IPS-15b (cell line): Measurements from ENCODE around the gene TRIM69.

Source experiments
- H3K27me3 ChIP-seq: one replicate; pipeline ENCODE4 v1.6.1; 2013; ENCODE audit warnings: low read length; ENCODE audit not compliant: control insufficient read depth, insufficient read depth
- H3K36me3 ChIP-seq: one replicate; pipeline ENCODE4 v1.6.1; 2013; ENCODE audit warnings: low read length; ENCODE audit not compliant: control insufficient read depth, insufficient read depth
- H3K4me1 ChIP-seq: one replicate; pipeline ENCODE4 v1.6.1; 2013; ENCODE audit warnings: mild to moderate bottlenecking, low read length; ENCODE audit not compliant: control insufficient read depth, insufficient read depth
- H3K4me3 ChIP-seq: one replicate; pipeline ENCODE4 v1.5.1; 2013; ENCODE audit warnings: low read depth, low read length
- H3K9ac ChIP-seq: one replicate; pipeline ENCODE4 v1.6.1; 2013; ENCODE audit warnings: low read depth, mild to moderate bottlenecking, low read length
- H3K9me3 ChIP-seq: one replicate; pipeline ENCODE4 v1.6.1; 2013; ENCODE audit warnings: mild to moderate bottlenecking, low read length; ENCODE audit not compliant: control insufficient read depth, insufficient read depth

Gene TRIM69

GRCh38 chr15:44710236-44711095 lies 25.9 kb upstream of the TRIM69 start:
- Histone ChIP-seq H3K27me3 (peaks cover 4% of the 10 kb centered on the region), H3K36me3 (no peaks in the 10 kb centered on the region), H3K4me3 (peak overlapping the region; percentile 91)

GRCh38 chr15:44711096-44711742 lies 25.1 kb upstream of the TRIM69 start, which contains the start of the genes B2M and PATL2:
Gene B2M, plus strand, starts transcription at chr15:44711517. Its CDS starts 30 bp downstream, at chr15:44711547.
Gene PATL2, minus strand, starts transcription at chr15:44711323. Its CDS starts 34,833 bp downstream, at chr15:44676490.
- H3K4me1 ChIP-seq = no peaks in the 10 kb centered on the region
- peak within 1 kb of the TSS; percentile 79 for H3K9ac ChIP-seq
- H3K36me3 ChIP-seq = peaks cover 4% of the 10 kb centered on the region
- peaks cover 4% of the 10 kb centered on the region for H3K27me3 ChIP-seq
- no peaks in the 10 kb centered on the region for H3K9me3 ChIP-seq
- peak within 1 kb of the TSS; percentile 91 for H3K4me3 ChIP-seq

More at GRCh38 chr15:44710236-44711095, 25.9 kb upstream of the TRIM69 start:
- H3K9me3 ChIP-seq = no peaks in the 10 kb centered on the region
- peak overlapping the region; percentile 56 for H3K9ac ChIP-seq
- H3K4me1 ChIP-seq = no peaks in the 10 kb centered on the region

GRCh38 chr15:44711743-44712345 lies 24.5 kb upstream of the TRIM69 start:
- H3K36me3 ChIP-seq = peaks cover 8% of the 10 kb centered on the region
- no peaks in the 10 kb centered on the region for H3K4me1 ChIP-seq
- peak overlapping the region; percentile 79 for H3K9ac ChIP-seq
- peak overlapping the region; percentile 91 for H3K4me3 ChIP-seq
- peaks cover 4% of the 10 kb centered on the region for H3K27me3 ChIP-seq
- H3K9me3 ChIP-seq = no peaks in the 10 kb centered on the region

- Histone ChIP-seq H3K36me3 (peaks cover 8% of the 10 kb centered on the region), H3K9ac (no peak overlapping the region), H3K9me3 (no peaks in the 10 kb centered on the region), H3K27me3 (peaks cover 4% of the 10 kb centered on the region), H3K4me3 (peak overlapping the region; percentile 91), H3K4me1 (no peaks in the 10 kb centered on the region)
Observed at GRCh38 chr15:44712346-44713005, 23.9 kb upstream of the TRIM69 start.

GRCh38 chr15:44713006-44713966 lies 23.0 kb upstream of the TRIM69 start:
- Histone ChIP-seq H3K36me3 (peaks cover 8% of the 10 kb centered on the region), H3K9me3 (no peaks in the 10 kb centered on the region), H3K27me3 (peaks cover 4% of the 10 kb centered on the region), H3K4me3 (peak overlapping the region; percentile 91), H3K9ac (no peak overlapping the region), H3K4me1 (no peaks in the 10 kb centered on the region)

GRCh38 chr15:44715142-44715796 lies 21.1 kb upstream of the TRIM69 start:
- peaks cover 4% of the 10 kb centered on the region for H3K27me3 ChIP-seq
- no peaks in the 10 kb centered on the region for H3K4me1 ChIP-seq
- no peak overlapping the region for H3K4me3 ChIP-seq
- no peaks in the 10 kb centered on the region for H3K9me3 ChIP-seq
- H3K9ac ChIP-seq = no peak overlapping the region
- H3K36me3 ChIP-seq = peaks cover 8% of the 10 kb centered on the region

- Histone ChIP-seq H3K4me1 (no peaks in the 10 kb centered on the region), H3K9me3 (no peaks in the 10 kb centered on the region), H3K4me3 (no peak overlapping the region), H3K9ac (no peak overlapping the region), H3K27me3 (peaks cover 4% of the 10 kb centered on the region), H3K36me3 (peaks cover 8% of the 10 kb centered on the region)
Observed at GRCh38 chr15:44715797-44716334, 20.5 kb upstream of the TRIM69 start.

- H3K4me3 ChIP-seq = no peak overlapping the region
- H3K36me3 ChIP-seq = peaks cover 8% of the 10 kb centered on the region
- H3K9me3 ChIP-seq = no peaks in the 10 kb centered on the region
- no peaks in the 10 kb centered on the region for H3K4me1 ChIP-seq
- H3K27me3 ChIP-seq = peaks cover 3% of the 10 kb centered on the region
- no peak overlapping the region for H3K9ac ChIP-seq
Observed at GRCh38 chr15:44716983-44717602, 19.2 kb upstream of the TRIM69 start.

GRCh38 chr15:44718180-44718926 lies 18.0 kb upstream of the TRIM69 start:
- Histone ChIP-seq H3K36me3 (peaks cover 8% of the 10 kb centered on the region), H3K4me3 (no peak overlapping the region)

More at GRCh38 chr15:44718180-44718926, 18.0 kb upstream of the TRIM69 start:
- H3K9ac ChIP-seq = no peak overlapping the region
- no peaks in the 10 kb centered on the region for H3K27me3 ChIP-seq
- no peaks in the 10 kb centered on the region for H3K4me1 ChIP-seq
- H3K9me3 ChIP-seq = no peaks in the 10 kb centered on the region
